ENCODE data around the gene MEAK7.
A peak's percentile ranks its signal among the peaks of the same experiment; 100 is the strongest.
"Not testable (repeated sequence)": the region's sequence is repeated elsewhere in the genome, so short reads cannot be mapped to it uniquely, and the experiment has no call there.

The MEAK7 gene

DNA sequence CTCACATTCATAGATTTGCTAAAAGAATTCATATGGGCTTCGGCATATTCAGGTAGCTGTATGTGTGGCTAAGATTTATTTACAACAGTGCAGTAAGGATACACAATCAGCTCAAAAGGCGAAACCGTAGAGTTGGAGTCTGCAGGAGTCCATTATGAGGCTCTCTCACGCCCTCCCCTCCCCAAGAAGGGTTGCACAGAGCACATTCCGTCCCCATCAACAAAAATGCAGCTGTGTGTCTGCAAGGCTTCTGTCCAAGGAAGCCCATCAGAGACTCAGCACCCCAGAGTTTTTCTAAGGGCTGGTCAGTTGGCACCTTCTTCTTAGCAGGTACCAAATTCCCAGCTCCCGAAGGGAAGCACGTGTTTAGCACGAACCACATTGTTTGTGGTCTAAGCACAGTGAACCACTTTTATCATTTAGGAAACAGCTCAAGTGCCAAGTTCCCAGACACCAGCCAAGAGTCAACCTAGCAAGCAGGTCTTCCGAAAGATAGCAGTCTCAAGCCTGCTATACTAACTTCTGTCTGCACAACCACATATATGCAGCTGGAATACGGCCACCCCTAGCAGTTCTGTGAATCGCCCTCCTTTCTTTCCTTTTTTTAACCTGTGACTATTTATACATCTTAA is 28.5 kb upstream of the MEAK7 start:
- no peak for DNase-seq

DNA sequence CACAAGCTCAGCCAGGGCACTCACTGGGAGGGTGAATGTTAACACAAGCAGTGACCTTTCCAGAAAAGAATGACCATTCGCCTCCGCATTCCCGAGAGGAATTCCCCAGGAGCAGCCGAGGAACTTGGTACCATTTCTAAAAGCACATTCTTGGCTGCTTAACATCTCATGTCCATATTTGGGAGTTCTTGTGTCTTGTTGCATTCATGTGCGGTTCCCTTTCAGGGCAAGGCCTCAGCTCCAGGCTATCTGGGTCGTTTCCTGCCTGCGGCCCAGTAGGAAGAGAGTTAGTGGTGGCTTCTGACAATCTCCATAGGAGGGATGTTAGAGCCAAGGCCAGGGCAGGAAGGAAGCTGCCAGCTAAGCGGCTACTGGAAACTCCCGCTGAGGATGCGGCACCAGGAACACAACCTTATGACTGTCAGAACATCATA is 27.8 kb upstream of the MEAK7 start:
- DNase-seq = no peak

DNA sequence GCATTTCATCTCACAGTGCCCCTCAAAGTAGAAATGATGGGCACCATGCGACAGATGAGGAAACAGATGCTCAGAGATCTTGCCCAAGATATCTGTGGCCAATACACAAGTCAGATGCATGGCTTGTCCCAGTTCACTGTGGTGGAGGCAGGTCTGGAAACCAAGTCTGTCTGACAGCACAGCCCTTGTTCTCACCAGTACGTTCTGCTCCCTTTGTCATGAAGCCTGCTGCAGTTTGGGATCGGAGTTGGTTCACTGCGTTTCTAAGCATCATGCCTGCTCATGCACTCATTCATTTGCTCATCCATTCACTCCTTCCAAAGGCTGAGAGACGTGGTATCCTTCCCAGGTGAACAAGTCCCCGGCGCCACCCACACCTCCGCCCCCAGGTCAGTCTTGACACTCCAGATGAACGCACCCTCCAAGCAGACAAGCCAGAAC is 27.2 kb upstream of the MEAK7 start:
- no peak for DNase-seq

DNA sequence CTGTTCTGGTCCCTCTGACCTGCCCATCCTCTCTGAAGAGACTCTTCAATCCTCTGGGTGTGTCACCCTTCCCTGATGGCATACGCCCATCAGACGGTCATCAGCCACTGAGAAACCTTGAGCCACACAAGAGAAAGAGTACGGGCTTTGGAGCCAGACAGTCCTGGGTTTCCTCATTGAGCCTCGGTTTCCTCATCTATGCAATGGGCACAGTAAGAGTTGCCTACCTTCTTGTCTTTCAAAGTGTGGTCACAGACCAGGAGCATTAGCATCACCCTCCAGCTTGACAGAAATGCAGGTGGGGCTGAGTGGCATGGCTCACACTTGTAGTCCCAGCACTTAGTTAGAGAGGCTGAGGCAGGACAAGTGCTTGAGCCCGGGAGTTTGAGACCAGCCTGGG is 26.1 kb upstream of the MEAK7 start:
- DNase-seq = no peak

DNA sequence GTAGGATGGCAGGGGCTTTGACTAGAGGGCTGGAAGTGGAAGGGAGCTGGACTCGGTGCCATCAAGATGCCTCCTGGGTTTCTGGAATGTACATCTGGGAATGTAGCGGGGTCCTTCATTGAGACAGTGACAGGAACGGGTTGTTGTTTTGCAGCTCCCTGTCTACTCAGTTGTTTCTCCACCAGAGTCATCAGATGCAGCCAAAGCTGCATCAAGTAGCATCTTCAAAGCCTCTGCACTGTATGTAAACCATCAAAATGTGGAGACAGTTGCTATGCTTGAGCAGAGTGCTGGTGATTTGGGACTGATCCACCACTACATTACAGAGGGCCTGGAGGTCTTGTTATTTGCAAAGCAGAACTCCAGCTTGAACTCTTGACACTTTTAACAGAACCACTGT is 25.1 kb upstream of the MEAK7 start:
- DNase-seq = no peak

DNA sequence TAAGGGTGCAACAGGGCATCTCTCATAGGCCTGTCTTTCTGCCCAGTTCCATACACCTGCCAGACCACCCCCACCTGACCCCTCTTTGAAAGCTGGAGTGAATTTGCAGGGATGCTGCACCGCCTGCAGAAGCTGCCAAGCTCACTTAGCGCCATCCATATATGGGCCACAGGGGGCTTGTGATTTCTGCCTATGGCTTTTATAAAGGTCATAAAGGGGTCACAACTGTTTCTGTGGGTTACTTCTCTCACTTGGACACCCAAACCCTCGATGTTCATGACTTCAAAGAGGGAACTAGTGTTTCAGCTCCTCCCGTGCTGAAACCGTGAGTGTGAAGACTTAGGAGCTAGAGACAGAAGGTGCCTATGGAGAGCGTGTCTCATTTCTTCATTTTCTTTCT is 23.9 kb upstream of the MEAK7 start:
- DNase-seq = no peak

- no peak for DNase-seq
These were observed 23.2 kb upstream of the MEAK7 start for GRCh38 chr16:84527532-84528269.

- DNase-seq = no peak
These were observed 22.5 kb upstream of the MEAK7 start for GRCh38 chr16:84526794-84527531.

DNA sequence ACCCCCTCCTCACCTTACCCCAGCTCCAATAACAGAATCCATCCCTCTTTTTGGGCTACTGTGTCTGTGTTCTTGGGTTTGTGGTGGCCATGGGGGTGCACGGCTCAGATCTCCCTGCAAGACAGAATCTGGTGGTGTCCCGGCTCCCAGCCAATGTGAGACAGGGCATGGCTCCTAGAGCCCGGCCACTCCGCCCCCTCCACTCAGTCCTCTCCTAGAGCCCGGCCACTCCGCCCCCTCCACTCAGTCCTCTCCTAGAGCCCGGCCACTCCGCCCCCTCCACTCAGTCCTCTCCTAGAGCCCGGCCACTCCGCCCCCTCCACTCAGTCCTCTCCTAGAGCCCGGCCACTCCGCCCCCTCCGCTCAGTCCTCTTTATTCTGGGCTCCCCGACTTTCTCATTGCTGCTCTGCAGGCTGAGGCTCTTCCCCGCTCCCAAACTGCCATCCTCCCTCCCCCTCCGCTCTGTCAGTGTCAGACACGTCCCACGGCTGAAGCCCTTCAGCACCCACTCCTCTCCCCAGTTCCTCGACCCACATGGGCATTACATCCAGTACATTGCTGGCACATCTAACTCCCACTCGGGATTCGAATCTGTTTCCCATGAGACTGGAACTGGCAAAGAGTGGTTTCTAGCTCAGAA is 20.6 kb upstream of the MEAK7 start:
- DNase-seq = not testable (repeated sequence)

DNA sequence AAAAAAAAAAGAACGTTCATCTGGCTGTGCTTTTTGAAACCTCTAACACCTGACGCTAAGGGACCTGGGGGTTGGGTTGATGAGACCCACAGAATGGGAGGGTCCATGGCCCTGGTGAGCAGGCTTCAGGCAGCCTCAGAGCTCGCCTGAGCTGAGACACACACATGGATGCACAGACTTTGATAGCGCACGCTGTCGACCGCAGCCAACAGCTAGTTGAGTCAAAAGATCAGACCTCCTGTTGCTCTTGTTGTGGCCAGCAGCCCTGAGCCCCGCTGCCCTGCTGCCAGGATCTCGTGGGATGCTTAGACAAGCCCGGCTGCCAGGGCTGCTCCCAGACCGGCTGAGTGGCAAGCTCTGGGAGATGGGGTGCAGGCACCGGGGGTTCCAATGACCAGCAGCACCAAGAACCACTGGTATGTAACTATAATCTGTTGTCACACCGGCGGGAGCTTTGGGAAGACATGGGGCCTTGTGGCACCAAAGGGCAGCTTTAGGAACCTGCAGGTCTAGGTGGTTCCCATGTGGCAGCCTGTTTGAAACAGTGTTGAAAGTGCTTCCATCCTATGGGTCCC is 20.0 kb upstream of the MEAK7 start:
- no peak for DNase-seq

- no peak for DNase-seq
These were observed 17.0 kb upstream of the MEAK7 start for GRCh38 chr16:84521497-84521770.

- DNase-seq = peak; percentile 81 to 86
These were observed 16.5 kb upstream of the MEAK7 start for GRCh38 chr16:84520725-84521496.

GRCh38 chr16:84519855-84520254 is 15.4 kb upstream of the MEAK7 start:
- DNase-seq = no peak

DNA sequence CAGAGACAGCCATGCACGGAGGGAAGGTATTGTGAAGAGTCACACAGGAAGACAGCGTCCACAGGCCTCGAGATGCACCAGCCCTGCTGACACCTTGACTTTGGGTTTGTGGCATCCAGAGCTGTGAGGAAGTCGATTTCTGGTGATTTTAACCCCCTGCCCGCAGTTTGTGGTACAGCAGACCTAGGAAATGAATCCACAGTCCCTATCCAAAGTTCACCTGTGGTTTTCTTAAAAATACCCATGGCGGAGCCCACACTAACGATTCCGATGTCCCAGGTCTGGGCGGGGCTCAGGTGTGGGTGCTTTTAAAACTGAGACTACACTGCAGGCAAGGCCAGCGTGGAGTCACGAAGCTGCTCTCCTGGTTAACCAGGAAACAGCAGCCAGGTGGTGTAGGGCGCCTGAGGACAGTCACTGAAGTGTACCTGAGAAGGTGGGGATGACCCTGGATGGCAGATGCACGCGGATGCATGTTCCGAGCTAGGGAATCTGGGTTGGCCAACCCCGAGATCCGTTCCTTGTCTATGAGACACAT is 14.4 kb upstream of the MEAK7 start:
- no peak for DNase-seq

DNA sequence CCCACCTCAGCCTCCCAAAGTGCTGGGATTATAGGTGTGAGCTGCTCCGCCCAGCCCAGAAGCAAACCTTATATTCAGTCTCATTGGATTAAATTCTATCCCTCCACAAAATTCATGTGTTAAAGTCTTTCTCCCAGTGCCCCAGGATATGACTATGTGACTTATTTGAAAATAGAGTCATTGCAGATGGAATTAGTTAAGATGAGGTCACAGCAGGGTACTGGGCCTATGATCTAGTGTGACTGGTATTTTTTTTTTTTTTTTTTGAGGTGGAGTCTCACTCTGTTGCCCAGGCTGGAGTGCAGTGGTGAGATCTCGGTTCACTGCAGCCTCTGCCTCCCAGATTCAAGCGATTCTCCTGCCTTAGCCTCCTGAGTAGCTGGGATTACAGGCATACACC is 13.8 kb upstream of the MEAK7 start:
- DNase-seq = not testable (repeated sequence)

GRCh38 chr16:84517366-84517765 is 12.9 kb upstream of the MEAK7 start:
- no peak for DNase-seq

- no peak for DNase-seq
These were observed 10.7 kb upstream of the MEAK7 start for GRCh38 chr16:84514874-84515835.

GRCh38 chr16:84514295-84514873 is 9.9 kb upstream of the MEAK7 start:
- no peak for DNase-seq

DNA sequence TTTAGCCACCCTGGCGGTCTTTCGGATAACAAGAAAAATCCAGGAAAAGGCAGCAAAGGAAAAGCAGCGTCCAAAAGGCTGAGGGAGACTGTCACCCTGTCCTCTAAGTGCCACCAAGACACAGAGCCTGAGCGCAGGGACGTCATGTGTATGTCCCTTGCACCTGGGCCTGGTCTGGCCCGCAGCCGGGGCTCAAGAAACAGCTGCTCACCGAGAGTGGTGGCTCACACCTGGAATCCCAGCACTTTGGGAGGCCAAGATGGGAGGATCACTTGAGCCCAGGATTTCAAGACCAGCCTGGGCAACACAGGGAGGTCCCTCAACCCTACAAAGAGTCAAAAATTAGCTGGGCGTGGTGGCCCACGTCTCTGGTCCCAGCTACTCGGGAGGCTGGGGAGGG is 9.2 kb upstream of the MEAK7 start:
- DNase-seq = no peak

DNA sequence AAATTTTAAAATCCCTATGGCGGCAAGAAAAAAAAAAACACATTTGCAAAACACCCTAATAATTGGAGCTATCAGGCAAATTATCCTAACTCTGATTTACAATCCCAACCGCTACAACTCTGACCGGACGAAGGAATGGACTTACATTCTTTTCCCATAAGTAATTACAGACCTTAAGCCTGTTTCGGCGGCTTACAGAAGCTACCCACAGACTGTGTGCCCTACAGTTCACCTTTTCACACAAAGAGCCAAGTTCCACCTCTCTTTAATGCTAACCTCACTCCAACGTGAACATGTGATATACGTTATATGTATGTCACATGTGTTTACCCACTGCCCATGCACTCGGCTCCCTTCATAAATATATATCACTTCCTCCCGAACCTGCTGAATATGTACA is 8.7 kb upstream of the MEAK7 start:
- DNase-seq = no peak

DNA sequence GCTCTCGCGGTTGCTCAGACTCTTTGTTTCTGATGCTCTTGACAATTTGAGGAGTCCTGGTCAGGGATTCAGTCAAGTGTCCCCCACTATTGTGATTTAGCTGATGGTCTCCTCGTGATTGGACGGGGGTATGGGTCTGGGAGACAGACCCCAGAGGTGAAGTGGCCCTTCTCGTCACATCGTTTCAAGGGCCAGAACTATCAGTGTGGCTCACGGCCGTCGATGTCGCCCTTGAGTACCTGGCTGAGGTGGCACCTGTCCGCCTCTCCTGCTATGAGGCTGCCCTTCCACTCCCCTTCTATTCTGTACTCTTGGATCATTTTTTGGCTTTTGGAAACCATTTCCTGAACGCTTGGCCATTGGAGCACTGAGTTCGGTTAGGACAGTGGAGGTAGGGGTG is 7.4 kb upstream of the MEAK7 start:
- DNase-seq = no peak

All from SHP77 (cell line).